Activated naive CD4-positive, alpha-beta T cell treated with anti-CD3 and anti-CD28 coated beads, Interleukin-2, amount 50 U/mL, for 72 hours (primary cell): Measurements from ENCODE around the gene CYP39A1. TPM values are rescaled to one million over a fixed set of nuclear protein-coding genes. Genes with fewer than 3 reads are reported as not detected.
A peak's percentile ranks its signal among the peaks of the same experiment; 100 is the strongest.
"Not testable (repeated sequence)": the region's sequence is repeated elsewhere in the genome, so short reads cannot be mapped to it uniquely, and the experiment has no call there.

ENCODE experiments used
- ATAC-seq, 2 donors: fragments of 150-1000 bp; cut with Tn5 transposase; 2 replicates each; pipeline ENCODE4 v1.10.0; 2021; ENCODE audit warnings: mild to moderate bottlenecking in 2 of 2, moderate library complexity in 2 of 2
- DNase-seq, 2 donors: peaks; one replicate each; pipeline ENCODE4 v3.0.0; 2021 to 2022; ENCODE audit warnings: low spot score in 2 of 2
- H3K27ac Mint-ChIP-seq, 2 donors: one replicate each; pipeline ENCODE4 v1.8.0; 2022; ENCODE audit warnings: mild to moderate bottlenecking in 2 of 2, mixed read lengths in 2 of 2
- H3K36me3 Mint-ChIP-seq, 2 donors: one replicate each; pipeline ENCODE4 v1.8.0; 2022; ENCODE audit warnings: mixed read lengths in 2 of 2
- H3K9me3 Mint-ChIP-seq, 2 donors: one replicate each; pipeline ENCODE4 v1.8.0; 2022; ENCODE audit warnings: mixed read lengths in 2 of 2
- total RNA-seq, 2 donors: library from RNA; stranded (reverse); gene quantifications; one replicate each; pipeline ENCODE4 v1.2.3, GENCODE V29; 2022

CYP39A1 gene
- total RNA-seq, 2 donors from 2014 or later, result not detected

DNA sequence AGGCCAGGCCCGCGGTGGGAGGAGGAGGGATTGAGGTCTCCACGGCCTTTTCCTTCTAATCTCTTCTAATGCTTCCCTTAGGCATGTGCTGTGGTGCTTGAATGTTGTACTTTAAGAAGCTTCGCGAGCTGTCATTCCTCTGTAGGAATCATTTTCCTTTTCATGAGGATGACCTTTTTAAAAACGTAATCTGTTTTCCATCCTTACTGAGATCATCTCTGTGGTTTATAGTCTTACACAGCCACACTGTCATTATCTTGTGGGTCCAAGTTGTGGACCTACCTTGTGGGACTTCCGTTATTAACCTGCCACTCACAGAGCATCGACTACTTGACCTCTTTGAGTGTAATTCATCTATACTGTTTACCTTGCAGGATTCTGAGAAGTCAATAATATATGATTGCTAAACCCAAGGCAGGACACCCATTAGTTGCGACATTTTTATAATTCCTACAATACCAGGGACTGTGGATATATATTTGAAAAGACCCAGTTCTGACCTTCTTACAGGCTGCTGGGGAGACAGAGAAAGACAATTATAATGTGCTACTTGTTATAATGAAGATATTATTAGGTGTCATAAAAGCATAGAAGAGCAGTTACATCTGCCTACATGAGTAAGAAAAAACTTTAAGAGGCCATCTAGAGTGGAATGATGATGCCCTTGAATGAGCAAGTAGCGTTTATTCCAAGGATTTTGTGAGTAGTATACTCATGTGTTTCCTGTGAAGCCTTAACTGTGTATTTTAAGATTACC, 999 bp upstream of the CYP39A1 start:
- H3K27ac Mint-ChIP-seq, result no peak overlapping the region
- peaks cover 0 to 5% of the 10 kb centered on the region in 2 donors for H3K36me3 Mint-ChIP-seq

DNA sequence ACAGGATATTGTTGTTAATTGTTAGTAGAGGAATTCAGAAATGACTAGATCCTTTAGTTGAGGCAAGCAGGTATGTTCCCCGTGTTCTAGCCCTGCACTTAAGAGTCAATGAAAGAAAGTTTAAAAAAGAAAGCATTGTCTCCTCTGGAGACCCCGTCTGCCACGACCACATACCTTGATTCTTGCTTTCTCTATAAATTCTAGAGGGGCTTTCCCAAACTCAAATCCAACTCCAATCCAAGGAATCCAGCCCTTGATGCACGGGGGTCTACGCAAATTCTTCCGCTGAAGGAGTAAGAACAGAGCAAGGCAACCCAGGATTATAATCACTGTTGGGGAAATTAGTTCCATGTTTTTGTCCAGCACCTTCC, 401 bp downstream of the CYP39A1 start:
- DNase-seq, result no peak
- H3K27ac Mint-ChIP-seq, result no peak overlapping the region
- ATAC-seq, result no peak
- no peaks in the 10 kb centered on the region for H3K9me3 Mint-ChIP-seq
- peaks cover 0 to 5% of the 10 kb centered on the region in 2 donors for H3K36me3 Mint-ChIP-seq

More for the DNA sequence above, 999 bp upstream of the CYP39A1 start:
- ATAC-seq, result peak in 1 of 2 donors; percentile 2
- no peaks in the 10 kb centered on the region for H3K9me3 Mint-ChIP-seq
- DNase-seq, result no peak

DNA sequence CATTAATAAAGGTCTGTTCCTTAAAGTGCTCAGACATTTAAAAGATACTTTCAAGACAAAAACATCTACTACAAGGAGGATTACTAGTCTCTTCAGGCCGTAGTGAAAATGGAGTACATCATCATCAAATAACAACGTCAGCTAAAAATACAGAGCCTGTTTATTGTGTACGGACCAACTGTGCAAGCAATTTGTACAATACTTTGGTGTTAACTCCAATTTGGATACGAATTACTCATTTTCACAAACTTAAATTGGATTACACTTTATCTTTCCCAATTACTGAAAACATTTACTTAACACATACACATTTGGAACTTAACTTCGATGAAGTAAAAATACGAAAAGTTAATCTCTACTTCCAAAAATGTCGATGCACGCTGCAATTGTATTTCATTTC, 802 bp downstream of the CYP39A1 start:
- ATAC-seq, result no peak
- no peak overlapping the region for H3K27ac Mint-ChIP-seq
- no peak for DNase-seq
- no peaks in the 10 kb centered on the region for H3K9me3 Mint-ChIP-seq
- H3K36me3 Mint-ChIP-seq, result peaks cover 0 to 5% of the 10 kb centered on the region in 2 donors

DNA sequence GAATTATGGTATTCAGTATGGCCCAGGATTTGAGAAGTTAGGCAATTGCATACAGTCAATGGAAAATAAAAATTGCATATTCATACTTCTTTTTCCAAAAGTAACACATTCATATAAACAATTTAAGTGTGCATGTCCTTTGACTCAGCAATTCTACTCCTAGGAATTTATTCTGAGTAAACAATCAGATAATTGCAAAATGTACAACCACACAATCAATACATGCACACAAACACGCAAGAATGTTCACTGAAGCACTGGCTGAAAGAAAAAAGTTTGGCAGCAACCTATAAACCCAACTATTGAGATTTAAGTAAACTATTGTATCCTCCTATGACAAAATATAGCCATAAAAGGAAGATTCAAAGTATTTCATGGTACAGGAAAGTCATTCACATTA, 1.6 kb downstream of the CYP39A1 start:
- no peak overlapping the region for H3K27ac Mint-ChIP-seq
- ATAC-seq, result no peak
- H3K36me3 Mint-ChIP-seq, result peaks cover 0 to 5% of the 10 kb centered on the region in 2 donors
- no peaks in the 10 kb centered on the region for H3K9me3 Mint-ChIP-seq
- no peak for DNase-seq

DNA sequence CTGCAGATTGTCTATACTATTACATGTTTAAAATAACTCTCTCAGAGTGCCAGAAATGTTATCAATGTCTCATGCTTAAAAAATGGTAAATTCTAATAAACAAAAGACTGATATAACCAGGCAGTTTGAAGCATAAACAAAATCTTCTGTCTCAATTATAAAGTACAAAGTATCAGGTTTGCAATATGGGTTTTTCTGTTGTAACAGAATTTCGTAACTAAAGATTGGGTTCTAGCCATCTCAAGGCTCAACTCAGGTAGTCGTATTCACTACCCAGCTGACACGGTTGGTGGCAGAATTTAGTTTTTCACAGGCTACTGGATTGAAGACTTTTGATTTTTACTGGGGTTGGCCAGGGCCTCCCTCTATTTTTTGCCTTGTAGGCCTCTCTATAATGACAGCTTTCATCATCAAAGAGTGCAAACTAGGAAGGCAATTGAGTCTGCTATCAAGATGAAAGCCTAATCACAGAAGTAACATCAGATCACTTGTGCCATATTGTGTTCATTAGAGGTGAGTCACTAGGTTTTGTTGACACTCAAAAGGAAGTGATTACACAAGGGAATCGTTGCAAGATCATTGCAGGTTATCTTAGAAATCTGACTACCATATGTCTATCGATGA, 3.6 kb downstream of the CYP39A1 start:
- Mint-ChIP-seq H3K9me3 (no peaks in the 10 kb centered on the region), H3K27ac (no peak overlapping the region), H3K36me3 (peaks cover 0 to 5% of the 10 kb centered on the region in 2 donors)
- no peak for DNase-seq
- ATAC-seq, result no peak

DNA sequence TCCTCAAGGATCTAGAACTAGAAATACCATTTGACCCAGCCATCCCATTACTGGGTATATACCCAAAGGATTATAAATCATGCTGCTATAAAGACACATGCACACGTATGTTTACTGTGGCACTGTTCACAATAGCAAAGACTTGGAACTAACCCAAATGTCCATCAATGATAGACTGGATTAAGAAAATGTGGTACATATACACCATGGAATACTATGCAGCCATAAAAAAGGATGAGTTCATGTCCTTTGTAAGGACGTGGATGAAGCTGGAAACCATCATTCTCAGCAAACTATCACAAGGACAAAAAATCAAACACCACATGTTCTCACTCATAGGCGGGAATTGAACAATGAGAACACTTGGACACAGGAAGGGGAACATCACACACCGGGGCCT, 4.5 kb downstream of the CYP39A1 start:
- not testable (repeated sequence) for ATAC-seq, H3K9me3 Mint-ChIP-seq, H3K27ac Mint-ChIP-seq, DNase-seq, H3K36me3 Mint-ChIP-seq

DNA sequence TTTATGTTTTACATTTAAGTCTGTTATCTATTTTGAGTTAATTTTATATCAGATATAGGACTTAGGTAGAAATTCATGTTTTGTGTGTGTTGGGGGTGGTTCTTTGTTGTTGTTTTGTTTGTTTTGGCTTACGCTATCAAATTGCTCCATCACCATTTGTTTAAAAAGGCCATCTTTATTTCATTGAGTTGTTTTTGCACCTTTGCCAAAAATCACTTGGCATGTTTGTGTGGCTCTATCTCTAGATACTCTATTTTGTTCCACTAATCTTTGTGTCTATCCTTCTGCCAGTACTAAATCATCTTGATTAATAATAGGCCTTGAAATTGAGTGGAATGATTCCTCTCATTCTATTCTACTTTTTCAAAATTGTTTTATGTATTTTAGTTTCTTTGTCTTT, 7.4 kb downstream of the CYP39A1 start:
- Mint-ChIP-seq H3K36me3 (no peaks in the 10 kb centered on the region), H3K27ac (no peak overlapping the region), H3K9me3 (peaks cover 0 to 6% of the 10 kb centered on the region in 2 donors)
- no peak for DNase-seq
- ATAC-seq, result no peak

DNA sequence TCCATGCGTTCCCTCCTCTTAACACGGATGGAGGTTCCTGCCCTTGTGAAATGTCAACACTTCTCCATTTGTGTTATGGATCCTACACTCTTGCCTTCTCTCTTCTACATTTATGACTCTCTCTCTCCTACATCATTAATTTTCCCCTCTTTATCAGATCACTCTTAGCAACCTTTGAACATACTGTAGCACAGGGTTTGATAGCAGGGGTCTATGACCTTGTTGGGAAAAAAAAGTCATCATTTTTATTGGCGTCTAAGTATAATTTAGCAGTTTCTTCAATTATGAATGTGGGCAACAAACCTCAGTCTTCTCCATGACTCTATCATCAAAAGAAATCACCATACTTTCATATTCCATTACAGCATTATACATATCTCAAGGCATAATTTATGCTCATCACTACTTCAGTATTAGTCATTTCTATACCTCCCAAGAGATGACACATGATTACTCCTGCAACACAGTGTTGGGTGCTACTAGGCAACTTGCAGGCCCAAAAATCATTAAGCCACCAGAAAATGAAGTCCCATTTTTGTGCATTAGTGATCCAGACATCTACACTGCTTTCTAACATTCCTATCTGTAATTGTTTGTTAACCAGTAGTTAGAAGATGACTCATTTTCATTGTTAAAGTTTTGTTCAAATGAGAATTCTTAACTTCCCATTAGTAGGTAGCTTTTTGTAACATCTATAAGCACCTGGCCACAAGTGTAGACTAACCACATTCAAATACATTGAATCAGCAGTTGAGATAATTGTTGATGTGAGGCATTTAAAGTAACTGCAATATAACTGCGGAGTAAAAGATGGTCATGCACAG, 9.5 kb downstream of the CYP39A1 start:
- H3K27ac Mint-ChIP-seq, result peak overlapping the region in 1 of 2 donors; percentile 31
- peaks cover 0 to 6% of the 10 kb centered on the region in 2 donors for H3K9me3 Mint-ChIP-seq
- ATAC-seq (peak; percentile 94 to 97), DNase-seq (no peak)
- no peaks in the 10 kb centered on the region for H3K36me3 Mint-ChIP-seq

DNA sequence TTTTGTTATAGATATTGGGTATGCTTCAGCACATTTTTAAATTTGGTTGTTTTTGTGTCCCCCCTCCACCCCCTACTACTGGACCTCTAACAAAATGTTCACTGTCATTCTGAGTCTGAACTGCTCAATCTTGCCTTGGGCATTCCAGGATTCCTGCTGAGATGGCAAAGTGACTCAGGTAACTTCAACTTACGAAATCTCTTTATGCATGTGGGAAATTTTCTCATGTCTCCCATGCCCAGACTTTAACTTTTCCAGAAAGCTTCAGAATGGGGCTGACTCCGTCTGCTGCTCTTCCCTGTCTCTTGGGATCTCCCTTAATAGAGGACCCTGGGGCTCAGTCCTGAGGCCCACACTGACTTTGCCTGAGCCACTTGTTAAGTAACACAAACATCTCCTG, 14.0 kb downstream of the CYP39A1 start:
- Mint-ChIP-seq H3K9me3 (peaks cover 0 to 6% of the 10 kb centered on the region in 2 donors), H3K27ac (no peak overlapping the region), H3K36me3 (no peaks in the 10 kb centered on the region)
- DNase-seq (no peak), ATAC-seq (no peak)

DNA sequence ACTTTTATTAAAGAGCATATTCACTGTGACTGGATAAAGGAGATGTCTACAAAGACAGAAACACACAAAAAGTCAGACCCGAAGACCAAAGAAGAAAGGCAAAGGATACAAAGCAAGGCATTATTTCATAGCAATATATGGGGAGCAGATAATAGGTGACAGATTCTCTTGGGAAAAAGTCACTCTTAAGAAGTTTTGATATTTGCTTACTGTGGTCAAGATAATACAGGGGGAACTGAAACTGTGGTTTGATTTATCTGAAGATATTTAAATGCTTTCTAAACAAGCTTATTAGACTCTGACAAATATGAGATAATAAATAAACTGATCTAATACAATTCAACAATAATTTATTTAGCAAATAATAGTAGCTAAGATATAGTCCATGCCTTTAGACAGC, 14.7 kb downstream of the CYP39A1 start:
- Mint-ChIP-seq H3K36me3 (no peaks in the 10 kb centered on the region), H3K27ac (no peak overlapping the region), H3K9me3 (peaks cover 0 to 4% of the 10 kb centered on the region in 2 donors)
- ATAC-seq (no peak), DNase-seq (no peak)

DNA sequence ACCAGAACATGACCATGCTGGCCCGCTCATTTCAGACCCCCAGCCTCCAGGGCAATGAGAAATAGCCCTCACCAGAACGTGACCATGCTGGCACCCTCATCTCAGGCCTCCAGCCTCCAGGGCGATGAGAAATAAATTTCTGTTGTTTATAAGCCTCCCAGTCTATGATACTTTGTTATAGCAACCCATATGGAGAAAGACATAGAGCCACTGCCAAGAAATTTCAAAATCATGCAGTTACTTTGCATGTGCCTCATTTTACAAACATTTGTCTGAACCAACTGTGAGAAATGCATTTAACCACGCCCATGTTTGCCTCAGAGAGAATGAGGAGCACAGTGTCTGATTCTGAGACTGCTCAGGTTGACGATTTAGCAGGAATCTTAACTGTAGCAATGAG, 15.5 kb downstream of the CYP39A1 start:
- ATAC-seq, result no peak
- no peaks in the 10 kb centered on the region for H3K36me3 Mint-ChIP-seq
- no peak for DNase-seq
- H3K27ac Mint-ChIP-seq, result no peak overlapping the region
- no peaks in the 10 kb centered on the region for H3K9me3 Mint-ChIP-seq

DNA sequence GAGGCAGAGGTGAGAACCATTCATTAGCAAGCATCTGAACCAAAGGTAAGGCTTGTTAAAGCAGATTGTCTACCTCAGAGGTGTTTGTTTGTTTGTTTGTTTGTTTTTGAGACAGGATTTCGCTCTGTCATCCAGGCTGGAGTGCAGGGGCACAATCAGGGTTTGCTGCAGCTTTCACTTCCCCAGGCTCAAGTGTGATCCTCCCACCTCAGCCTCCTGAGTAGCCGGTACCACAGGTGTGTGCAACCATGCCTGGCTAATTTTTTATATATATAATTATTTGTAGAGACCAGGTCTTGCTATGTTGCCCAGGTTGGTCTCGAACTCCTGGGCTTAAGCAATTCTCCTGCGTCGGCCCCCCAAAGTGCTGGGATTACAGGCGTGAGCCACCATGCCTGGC, 17.2 kb downstream of the CYP39A1 start:
- no peak for DNase-seq
- Mint-ChIP-seq H3K36me3 (no peaks in the 10 kb centered on the region), H3K9me3 (no peaks in the 10 kb centered on the region), H3K27ac (no peak overlapping the region)
- ATAC-seq, result no peak

DNA sequence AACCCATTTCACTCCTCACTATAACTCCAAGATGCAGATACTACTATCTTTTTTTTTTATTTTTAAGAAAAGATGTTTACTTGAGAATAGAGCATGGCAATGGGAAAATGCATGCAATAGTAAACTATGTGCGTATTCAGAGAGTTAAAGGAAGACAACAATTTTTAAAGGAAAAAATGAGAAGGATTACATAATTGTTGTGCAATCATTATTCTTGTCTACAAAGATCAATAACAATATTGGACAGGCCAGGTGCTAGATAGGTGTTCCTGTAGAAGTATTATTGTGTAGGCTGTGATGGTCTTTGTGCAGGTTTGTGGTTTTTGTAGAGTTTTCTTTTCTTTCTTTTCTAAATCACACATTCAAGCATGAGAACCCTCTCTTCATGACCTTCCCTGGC, 20.6 kb downstream of the CYP39A1 start:
- DNase-seq (no peak), ATAC-seq (no peak)
- no peak overlapping the region for H3K27ac Mint-ChIP-seq
- no peaks in the 10 kb centered on the region for H3K36me3 Mint-ChIP-seq
- no peaks in the 10 kb centered on the region for H3K9me3 Mint-ChIP-seq

DNA sequence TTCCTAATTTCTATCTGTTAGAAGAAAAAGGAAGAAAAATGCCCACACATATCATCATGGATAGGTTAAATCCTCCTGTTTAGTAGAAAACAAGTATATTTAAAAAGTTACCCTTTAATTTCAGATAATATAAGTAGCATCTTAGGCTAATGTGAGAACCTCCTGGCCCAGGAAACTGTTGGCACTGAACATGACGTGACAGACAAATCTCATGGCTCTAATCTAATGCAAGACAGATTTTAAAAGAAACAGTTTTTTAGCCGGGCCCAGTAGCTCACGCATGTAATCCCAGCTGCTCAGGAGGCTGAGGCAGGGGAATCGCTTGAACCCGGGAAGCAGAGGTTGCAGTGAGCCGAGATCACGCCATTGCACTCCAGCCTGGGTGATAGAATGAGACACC, 22.9 kb downstream of the CYP39A1 start:
- Mint-ChIP-seq H3K9me3 (no peaks in the 10 kb centered on the region), H3K27ac (no peak overlapping the region), H3K36me3 (no peaks in the 10 kb centered on the region)
- ATAC-seq (no peak), DNase-seq (no peak)

DNA sequence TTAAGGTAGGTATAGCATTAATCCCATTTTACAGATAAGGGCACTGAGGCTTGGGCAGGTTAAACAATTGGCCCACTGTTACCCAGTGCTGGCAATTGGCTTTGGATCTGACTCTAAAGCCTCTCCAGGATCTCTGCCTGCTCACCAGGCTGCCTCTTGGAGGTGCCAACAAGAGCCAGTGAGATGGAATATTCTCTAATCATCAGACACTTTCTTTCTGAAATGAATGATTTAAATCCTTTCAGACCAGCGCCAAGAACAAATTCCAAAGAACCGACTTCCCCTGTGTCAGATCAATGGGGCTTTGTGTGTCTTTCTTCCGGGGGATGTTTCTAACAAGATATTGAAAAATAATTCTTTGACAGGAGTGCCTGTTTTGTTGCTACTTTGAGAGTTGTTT, 23.6 kb downstream of the CYP39A1 start:
- no peak for ATAC-seq
- Mint-ChIP-seq H3K9me3 (no peaks in the 10 kb centered on the region), H3K36me3 (no peaks in the 10 kb centered on the region), H3K27ac (no peak overlapping the region)
- DNase-seq, result no peak

DNA sequence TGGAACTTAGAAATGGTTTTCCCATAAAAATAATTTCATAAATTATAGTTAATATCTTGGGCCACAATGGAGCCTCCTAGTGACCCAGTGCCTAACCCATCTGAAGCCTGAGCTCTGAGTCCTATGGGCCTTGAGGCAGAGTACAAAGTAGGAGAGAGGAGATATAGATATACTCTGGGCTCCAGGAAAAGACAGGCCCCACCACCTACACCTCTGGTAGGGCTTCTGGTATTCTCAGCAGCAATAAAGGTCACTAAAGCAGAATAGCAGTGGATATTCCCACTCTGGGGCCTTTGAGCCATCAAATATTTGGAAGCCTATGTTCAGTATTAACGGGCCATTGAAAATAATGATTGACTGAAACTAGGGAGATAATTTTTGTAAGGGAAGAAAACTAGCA, 24.1 kb downstream of the CYP39A1 start:
- DNase-seq (no peak), ATAC-seq (no peak)
- no peaks in the 10 kb centered on the region for H3K36me3 Mint-ChIP-seq
- H3K9me3 Mint-ChIP-seq, result no peaks in the 10 kb centered on the region
- H3K27ac Mint-ChIP-seq, result no peak overlapping the region

DNA sequence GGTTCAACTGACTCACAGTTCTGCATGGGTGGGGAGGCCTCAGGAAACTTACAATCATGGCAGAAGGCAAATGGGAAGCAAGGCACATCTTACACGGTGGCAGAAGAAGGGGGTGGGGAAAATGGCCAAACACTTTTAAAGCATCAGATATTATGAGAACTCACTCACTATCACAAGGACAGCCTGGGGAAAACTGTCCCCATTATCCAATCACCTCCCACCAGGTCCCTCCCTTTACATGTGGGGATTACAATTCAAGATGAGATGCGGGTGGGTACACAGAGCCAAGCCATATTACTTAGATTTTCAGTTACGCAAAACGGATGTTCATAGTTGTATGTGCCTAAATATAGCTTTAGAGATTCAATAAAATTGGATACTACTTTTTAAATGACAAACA, 25.6 kb downstream of the CYP39A1 start:
- DNase-seq (no peak), ATAC-seq (no peak)
- H3K27ac Mint-ChIP-seq, result no peak overlapping the region
- no peaks in the 10 kb centered on the region for H3K9me3 Mint-ChIP-seq
- H3K36me3 Mint-ChIP-seq, result no peaks in the 10 kb centered on the region
